ENCODE measurements around the gene PLET1.

Gene PLET1

DNA sequence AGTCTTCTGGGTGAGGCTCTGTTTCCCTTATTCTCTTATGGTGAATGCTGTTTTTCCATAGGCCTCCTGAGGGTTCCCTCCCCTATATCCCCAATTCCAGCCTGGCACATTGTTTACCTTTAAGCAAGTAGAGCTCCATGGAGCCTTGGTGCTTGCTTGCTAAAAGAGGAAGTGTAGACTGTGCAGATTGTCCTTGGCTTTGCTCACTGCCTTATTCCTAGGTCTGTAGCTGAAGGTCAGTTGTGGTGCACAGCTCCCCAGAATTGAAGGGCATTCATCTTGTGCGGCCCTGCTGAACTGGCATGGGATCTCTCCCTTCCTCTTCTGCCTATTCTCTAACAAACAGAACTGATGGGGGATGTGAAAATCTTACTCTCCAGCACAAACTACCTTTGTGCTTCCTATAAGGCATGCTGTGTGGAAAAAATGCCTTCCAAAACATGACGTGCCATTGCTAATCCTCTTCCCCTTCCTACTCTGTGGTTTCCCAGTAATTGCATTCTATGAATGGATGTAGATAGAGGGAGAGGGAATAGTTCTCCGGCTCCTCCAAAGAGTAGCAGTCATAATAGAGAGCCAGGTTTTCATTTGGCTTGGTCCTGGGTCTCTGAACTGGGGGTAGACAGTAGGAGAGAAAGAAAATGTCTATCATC lies 34.2 kb upstream of the PLET1 start:
- in situ Hi-C loops (cut with HindIII; ENCODE audit: low pct_unique_long_range_greater_than_20kb, low sequenced_read_pairs) = no loop called here

DNA sequence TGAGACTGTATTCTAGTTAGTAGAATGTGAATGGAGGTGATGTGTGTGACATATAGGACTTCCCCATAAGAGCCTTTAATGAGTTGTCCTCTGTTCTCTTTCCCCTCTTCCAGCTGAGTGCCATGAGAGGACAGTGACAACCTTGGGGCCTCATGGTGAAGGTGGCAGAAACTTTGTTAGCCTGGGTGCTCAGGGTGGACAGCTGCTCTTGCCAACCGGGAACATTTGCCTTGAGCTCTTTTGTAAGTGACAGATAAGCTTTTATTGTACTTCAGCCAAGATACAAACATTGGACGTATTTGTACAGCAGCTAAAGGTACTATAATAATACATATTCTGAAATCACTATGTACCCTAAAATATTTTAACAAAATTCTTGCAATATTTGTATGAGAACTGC lies 33.0 kb upstream of the PLET1 start:
- in situ Hi-C loops (cut with HindIII; ENCODE audit: low pct_unique_long_range_greater_than_20kb, low sequenced_read_pairs) = no loop called here
- TF ChIP-seq JUND (IDR thresholded peaks at IDR 0.05; ENCODE audit: low read depth) = no peak
- peak in 1 of 2 experiments; percentile 20 for DNase-seq (ENCODE audit: low read depth in 1 of 2, low spot score in 1 of 2)

More for the DNA sequence above, 34.2 kb upstream of the PLET1 start:
- no peak for TF ChIP-seq JUND (IDR thresholded peaks at IDR 0.05; ENCODE audit: low read depth)
- no peak for DNase-seq (ENCODE audit: low read depth in 1 of 2, low spot score in 1 of 2)

DNA sequence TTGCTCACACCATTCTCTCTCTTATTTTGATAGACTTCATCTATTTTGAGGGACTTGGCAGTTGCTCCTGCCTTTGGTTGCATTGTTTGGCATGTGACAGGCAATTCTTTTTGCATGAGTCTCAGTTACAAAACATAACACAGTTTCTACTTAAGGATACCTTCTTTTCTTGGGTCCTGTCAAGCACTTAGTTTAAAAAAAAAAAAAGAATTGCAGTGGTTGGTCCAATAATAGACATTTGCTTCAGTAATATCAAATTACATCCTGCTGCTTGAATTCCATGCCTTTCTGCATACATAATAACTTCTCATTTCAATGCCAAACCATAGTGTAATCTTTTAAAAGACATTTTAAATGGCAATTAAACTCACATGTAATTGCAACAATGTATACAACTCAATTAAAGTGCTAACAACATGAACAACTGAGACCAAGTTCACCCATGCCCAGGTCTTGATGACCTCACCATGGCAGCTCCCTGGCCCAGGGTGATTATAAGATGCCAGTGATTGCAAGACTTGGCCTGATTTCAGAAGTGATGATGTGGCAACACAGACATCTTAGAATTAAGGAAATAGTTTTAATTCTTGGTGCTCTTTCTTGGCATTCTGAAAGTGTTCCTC lies 32.2 kb upstream of the PLET1 start:
- TF ChIP-seq JUND (IDR thresholded peaks at IDR 0.05; ENCODE audit: low read depth) = no peak
- peak in 1 of 2 experiments; percentile 35 for DNase-seq (ENCODE audit: low read depth in 1 of 2, low spot score in 1 of 2)
- in situ Hi-C loops (cut with HindIII; ENCODE audit: low pct_unique_long_range_greater_than_20kb, low sequenced_read_pairs) = no loop called here

DNA sequence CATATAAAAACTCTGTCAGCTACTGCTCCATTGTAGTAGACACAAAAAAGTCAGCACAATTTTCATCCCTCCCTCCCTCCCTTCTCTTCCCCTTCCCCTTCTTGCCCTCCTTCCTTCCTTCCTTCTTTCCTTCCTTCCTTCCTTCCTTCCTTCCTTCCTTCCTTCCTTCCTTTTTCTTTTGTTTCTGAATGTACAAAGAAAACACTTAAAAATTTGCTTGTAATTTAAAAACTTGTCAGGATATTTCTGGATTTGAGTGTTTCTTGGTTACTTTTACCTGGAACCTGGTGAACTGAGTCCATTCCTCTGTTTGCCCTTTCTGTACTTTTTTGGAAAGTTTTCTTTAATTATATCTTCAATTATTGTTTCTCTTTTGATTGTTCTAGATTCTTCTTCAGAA lies 31.5 kb upstream of the PLET1 start:
- no peak for TF ChIP-seq JUND (IDR thresholded peaks at IDR 0.05; ENCODE audit: low read depth)
- in situ Hi-C loops (cut with HindIII; ENCODE audit: low pct_unique_long_range_greater_than_20kb, low sequenced_read_pairs) = no loop called here
- no peak for DNase-seq (ENCODE audit: low read depth in 1 of 2, low spot score in 1 of 2)

DNA sequence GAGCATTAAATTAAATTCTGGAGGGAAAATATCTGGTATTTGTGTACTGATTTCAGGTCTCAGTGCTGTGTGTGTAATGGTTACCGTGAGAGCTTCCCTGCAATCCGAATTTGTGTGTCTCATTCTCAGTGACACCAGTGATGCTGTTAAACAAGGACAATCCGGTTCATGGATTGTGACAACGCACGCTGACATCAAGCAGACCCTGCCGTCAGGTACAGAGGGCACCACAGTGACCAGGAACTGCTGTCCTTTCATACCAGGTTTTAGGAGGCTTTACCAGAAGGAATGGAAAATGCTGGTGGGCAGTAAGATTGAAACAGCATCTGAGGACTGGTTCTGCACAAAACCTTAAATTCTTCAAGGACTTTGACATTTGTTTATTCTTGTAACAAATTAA lies 30.5 kb upstream of the PLET1 start:
- in situ Hi-C loops (cut with HindIII; ENCODE audit: low pct_unique_long_range_greater_than_20kb, low sequenced_read_pairs) = no loop called here

DNA sequence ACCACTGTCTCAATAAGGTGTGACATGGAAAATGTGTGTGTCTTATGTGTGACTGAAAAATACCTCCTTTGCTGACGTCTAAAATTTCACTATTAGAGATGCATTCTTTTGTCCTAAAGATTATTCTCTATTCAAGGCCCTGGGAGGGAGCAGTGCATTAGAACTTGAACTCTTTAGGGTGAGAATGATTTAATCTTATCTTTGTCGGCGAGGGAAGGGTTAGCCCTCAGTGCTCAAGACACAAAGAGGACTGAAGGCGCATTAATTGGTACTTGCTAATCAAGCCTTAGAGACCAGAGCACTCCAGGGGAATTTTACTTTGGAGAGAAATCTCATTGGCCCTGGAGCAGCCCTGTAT lies 29.8 kb upstream of the PLET1 start:
- TF ChIP-seq JUND (IDR thresholded peaks at IDR 0.05; ENCODE audit: low read depth) = no peak
- in situ Hi-C loops (cut with HindIII; ENCODE audit: low pct_unique_long_range_greater_than_20kb, low sequenced_read_pairs) = no loop called here
- no peak for DNase-seq (ENCODE audit: low read depth in 1 of 2, low spot score in 1 of 2)

More for the DNA sequence above, 30.5 kb upstream of the PLET1 start:
- no peak for DNase-seq (ENCODE audit: low read depth in 1 of 2, low spot score in 1 of 2)
- TF ChIP-seq JUND (IDR thresholded peaks at IDR 0.05; ENCODE audit: low read depth) = no peak

DNA sequence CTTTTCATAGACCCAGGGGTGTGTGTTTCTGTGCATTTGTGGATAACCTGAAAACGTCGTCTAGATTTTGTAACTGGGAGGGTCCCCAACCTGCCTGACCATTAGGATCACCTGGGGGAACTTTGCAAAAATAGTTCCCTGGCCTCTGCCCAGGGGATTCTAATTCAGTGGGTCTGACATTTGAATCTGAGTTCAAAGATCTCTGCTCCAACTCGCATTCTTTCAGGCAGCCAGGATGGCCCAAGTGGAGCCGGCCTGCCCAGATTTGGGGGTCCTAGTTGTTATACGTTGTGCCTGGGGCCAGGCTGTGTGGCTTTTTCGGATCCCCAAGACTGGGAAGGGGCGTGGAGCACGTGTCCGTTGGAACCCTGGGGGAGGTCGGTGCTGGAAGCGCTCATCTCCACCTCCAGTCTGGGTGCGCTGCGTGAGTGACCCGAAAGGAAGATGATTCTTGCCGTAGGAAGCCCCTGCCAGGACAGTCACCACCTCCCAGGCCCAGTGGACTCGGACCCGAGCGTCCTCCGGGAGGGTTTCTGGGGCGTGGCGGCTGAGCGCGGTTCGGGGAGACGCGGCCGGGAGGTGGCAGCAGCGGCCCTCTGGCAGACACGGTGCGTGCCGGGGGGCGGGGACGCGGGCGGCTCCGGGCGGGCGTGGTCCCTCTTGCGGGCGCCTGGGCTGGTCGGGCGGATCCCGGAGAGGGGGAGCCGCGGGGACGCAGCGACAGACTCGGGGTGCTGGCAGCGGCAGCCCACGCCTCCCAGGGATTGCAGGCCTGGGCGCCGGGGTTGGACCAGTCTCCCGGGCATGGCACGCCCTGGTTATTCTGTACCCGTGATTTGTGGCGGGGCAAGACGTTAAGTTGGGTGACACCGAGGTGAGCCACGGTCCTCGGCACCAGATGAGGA lies 29.2 kb upstream of the PLET1 start:
- TF ChIP-seq JUND (IDR thresholded peaks at IDR 0.05; ENCODE audit: low read depth) = no peak
- in situ Hi-C loops (cut with HindIII; ENCODE audit: low pct_unique_long_range_greater_than_20kb, low sequenced_read_pairs) = no loop called here
- DNase-seq (ENCODE audit: low read depth in 1 of 2, low spot score in 1 of 2) = peak; percentile 66 to 84

DNA sequence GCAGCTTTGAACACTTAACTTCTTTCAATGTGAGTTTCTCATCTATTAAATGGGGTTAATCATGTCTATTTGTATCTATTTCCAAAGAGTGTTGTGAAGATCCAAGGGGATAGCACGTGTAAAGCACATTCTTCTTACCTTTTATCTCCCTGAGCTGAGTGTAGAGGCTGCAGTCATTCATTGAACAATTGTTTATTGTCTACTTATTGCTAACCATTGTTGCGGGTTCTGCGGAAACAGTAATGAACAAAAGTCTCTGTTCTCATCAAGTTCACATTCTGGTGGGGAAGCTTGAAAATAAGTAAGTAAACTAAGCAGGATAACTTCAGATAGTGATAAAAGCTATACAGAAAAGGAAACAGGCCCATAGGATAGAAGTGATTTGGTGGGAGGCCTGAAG lies 27.4 kb upstream of the PLET1 start:
- no peak for DNase-seq (ENCODE audit: low read depth in 1 of 2, low spot score in 1 of 2)
- in situ Hi-C loops (cut with HindIII; ENCODE audit: low pct_unique_long_range_greater_than_20kb, low sequenced_read_pairs) = no loop called here
- TF ChIP-seq JUND (IDR thresholded peaks at IDR 0.05; ENCODE audit: low read depth) = no peak

DNA sequence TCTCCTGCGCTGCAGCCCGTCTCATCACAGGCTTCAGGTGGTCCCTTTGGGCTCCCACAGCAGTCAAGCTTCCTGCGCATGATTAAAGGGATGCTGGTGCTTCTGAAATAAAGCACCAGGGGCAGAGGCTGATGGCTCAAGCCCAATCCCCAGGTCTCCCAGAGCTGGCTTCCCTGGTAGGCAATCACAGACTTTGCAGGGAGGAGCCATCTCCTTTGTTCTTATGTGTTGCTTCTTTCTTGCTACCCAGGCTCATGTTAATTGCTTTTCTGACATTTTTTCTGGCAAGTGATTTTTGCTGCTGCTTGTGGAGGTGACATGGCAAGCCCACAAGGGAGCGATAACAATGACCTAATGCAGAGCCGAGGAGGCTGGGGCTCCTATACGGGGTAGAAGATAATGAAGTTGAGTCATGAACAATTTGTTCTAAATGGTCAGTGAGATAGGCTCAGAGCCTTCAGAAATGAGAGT lies 25.2 kb upstream of the PLET1 start:
- no peak for DNase-seq (ENCODE audit: low read depth in 1 of 2, low spot score in 1 of 2)
- in situ Hi-C loops (cut with HindIII; ENCODE audit: low pct_unique_long_range_greater_than_20kb, low sequenced_read_pairs) = no loop called here
- no peak for TF ChIP-seq JUND (IDR thresholded peaks at IDR 0.05; ENCODE audit: low read depth)

DNA sequence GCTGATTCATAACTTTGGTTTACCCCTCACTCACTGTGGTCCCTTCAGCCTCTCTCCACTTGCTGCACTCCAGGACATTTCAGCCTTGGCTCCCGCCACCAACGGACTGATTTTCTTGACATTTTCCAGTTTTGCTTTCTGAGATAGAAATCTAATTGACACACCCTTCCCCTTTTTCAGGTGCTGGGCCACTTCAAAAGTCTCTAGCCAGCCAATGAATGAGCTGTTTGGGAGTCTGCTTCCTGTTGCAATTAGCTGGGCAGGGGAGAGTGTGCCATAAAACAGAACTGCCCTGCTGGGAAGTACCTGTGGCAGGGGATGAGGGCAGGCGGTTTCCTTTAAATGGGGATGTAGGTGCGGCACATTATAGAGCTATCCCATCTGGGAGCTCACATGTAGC lies 21.1 kb upstream of the PLET1 start:
- TF ChIP-seq JUND (IDR thresholded peaks at IDR 0.05; ENCODE audit: low read depth) = no peak
- no peak for DNase-seq (ENCODE audit: low read depth in 1 of 2, low spot score in 1 of 2)
- in situ Hi-C loops (cut with HindIII; ENCODE audit: low pct_unique_long_range_greater_than_20kb, low sequenced_read_pairs) = no loop called here

DNA sequence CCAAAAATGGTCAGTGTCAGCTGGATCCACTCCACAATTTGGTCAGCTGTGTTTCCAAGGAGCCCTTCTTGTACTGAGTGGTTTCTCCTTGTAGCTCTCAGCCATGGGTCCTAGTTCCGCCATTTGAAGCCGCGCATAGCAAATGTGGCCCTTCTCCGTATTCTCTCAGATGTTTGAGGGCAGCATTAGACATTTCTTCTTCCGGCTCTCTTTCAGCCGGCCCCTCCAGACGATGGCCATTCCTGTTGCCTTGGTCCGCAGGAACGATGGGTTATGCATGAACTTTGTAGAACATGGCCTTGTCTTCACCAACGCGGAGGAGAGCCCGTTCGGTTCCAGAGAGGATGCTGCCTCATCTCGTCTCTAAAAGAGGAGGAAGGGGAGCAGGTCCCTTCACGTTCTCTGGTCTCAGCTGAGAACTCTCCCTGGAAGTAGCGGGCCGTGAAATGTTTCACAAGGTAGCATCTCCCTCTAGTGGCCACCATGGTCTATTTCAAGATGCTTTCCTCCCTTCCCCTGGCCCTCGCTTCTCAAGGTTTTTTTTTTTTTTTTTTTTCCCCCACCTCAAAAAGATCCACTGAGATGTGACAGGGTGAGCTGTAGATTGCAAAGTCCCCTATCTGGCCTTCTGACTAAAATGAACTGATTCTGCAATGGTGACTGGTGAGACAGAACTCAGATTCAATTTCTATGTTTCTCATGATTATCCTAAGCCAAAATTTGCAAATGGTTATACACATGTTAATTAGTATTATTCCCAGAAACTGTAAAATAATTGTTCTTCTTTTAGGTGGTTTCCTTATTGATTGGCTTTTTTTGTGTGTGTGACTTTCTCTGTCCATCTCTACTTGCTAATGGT lies 19.8 kb upstream of the PLET1 start:
- DNase-seq (ENCODE audit: low read depth in 1 of 2, low spot score in 1 of 2) = peak; percentile 80 to 83
- TF ChIP-seq JUND (IDR thresholded peaks at IDR 0.05; ENCODE audit: low read depth) = no peak
- in situ Hi-C loops (cut with HindIII; ENCODE audit: low pct_unique_long_range_greater_than_20kb, low sequenced_read_pairs) = no loop called here

DNA sequence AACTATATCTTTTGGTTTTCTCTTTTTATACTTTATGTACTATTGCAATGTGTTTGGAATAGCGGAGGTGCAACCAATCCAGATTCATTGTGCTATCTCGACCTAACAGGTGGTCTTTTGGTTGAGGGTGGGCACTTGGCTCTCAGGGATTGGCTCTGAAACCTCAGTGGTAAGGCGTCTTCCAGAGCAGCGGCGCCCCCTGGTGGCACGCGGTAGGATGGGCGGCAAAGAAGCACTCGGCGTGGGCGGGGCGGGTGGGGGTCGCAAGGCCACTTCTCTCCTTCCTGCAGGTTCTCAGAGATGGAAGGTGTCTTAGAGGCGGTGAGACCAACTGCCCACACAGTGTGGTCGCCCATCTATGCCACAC lies 19.2 kb upstream of the PLET1 start:
- in situ Hi-C loops (cut with HindIII; ENCODE audit: low pct_unique_long_range_greater_than_20kb, low sequenced_read_pairs) = no loop called here
- no peak for TF ChIP-seq JUND (IDR thresholded peaks at IDR 0.05; ENCODE audit: low read depth)
- peak in 1 of 2 experiments; percentile 59 for DNase-seq (ENCODE audit: low read depth in 1 of 2, low spot score in 1 of 2)

Data from T47D (cell line).